ENCODE data around the gene REG4.

- TF ChIP-seq, protein P1, sequence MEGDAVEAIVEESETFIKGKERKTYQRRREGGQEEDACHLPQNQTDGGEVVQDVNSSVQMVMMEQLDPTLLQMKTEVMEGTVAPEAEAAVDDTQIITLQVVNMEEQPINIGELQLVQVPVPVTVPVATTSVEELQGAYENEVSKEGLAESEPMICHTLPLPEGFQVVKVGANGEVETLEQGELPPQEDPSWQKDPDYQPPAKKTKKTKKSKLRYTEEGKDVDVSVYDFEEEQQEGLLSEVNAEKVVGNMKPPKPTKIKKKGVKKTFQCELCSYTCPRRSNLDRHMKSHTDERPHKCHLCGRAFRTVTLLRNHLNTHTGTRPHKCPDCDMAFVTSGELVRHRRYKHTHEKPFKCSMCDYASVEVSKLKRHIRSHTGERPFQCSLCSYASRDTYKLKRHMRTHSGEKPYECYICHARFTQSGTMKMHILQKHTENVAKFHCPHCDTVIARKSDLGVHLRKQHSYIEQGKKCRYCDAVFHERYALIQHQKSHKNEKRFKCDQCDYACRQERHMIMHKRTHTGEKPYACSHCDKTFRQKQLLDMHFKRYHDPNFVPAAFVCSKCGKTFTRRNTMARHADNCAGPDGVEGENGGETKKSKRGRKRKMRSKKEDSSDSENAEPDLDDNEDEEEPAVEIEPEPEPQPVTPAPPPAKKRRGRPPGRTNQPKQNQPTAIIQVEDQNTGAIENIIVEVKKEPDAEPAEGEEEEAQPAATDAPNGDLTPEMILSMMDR (IDR thresholded peaks at IDR 0.05), result no peak
- TF ChIP-seq POLR2A (IDR thresholded peaks at IDR 0.05), result no peak
Observed at GRCh38 chr1:119808491-119808890, 2.8 kb downstream of the REG4 start.
